NCI-H446 (cell line): Measurements from ENCODE around the gene TEKT2.

Experiments
- DNase-seq, 2 experiments: peaks; one replicate each; lab custom pipeline; 2025; lab: John Stamatoyannopoulos, UW

Gene TEKT2

GRCh38 chr1:36083635-36084496, at the start of gene TEKT2:
Gene TEKT2, plus strand, starts transcription at chr1:36084094. Its CDS starts 828 bp downstream, at chr1:36084922.
- DNase-seq, result no peak

- DNase-seq, result no peak
Observed at GRCh38 chr1:36034692-36035091, 49.2 kb upstream of the TEKT2 start.

- DNase-seq, result no peak
Observed at GRCh38 chr1:36035154-36035553, 48.7 kb upstream of the TEKT2 start.

GRCh38 chr1:36040238-36040637, 43.7 kb upstream of the TEKT2 start:
- DNase-seq, result no peak

- no peak for DNase-seq
Observed at GRCh38 chr1:36051821-36052220, 32.1 kb upstream of the TEKT2 start.

- no peak for DNase-seq
Observed at GRCh38 chr1:36053978-36054377, 29.9 kb upstream of the TEKT2 start.

- no peak for DNase-seq
Observed at GRCh38 chr1:36055706-36056105, 28.2 kb upstream of the TEKT2 start.

- DNase-seq, result no peak
Observed at GRCh38 chr1:36062315-36062714, 21.6 kb upstream of the TEKT2 start.

GRCh38 chr1:36067871-36068270, 16.0 kb upstream of the TEKT2 start:
- DNase-seq, result no peak

- DNase-seq, result no peak
Observed at GRCh38 chr1:36068866-36069265, 15.0 kb upstream of the TEKT2 start.

- DNase-seq, result no peak
Observed at GRCh38 chr1:36070349-36070748, 13.5 kb upstream of the TEKT2 start.

- DNase-seq, result no peak
Observed at GRCh38 chr1:36076979-36077573, 6.8 kb upstream of the TEKT2 start.

GRCh38 chr1:36080236-36080635, 3.7 kb upstream of the TEKT2 start:
- DNase-seq, result no peak

GRCh38 chr1:36080801-36081200, 3.1 kb upstream of the TEKT2 start:
- DNase-seq, result no peak

GRCh38 chr1:36081926-36082485, 1.9 kb upstream of the TEKT2 start:
- DNase-seq, result no peak

- no peak for DNase-seq
Observed at GRCh38 chr1:36083219-36083618, 675 bp upstream of the TEKT2 start.

- DNase-seq, result no peak
Observed at GRCh38 chr1:36084497-36085115, 712 bp downstream of the TEKT2 start.

- DNase-seq, result no peak
Observed at GRCh38 chr1:36085126-36085525, 1.2 kb downstream of the TEKT2 start.

- no peak for DNase-seq
Observed at GRCh38 chr1:36085686-36086526, 2.0 kb downstream of the TEKT2 start.

- no peak for DNase-seq
Observed at GRCh38 chr1:36086529-36087232, 2.8 kb downstream of the TEKT2 start.
